Ishikawa (cell line): Measurements from ENCODE around the gene DNAJB13.

ENCODE experiments used
- CEBPB ChIP-seq: IDR thresholded peaks from 2 replicates; pipeline ENCODE4 v1.6.1; 2012
- CREB1 ChIP-seq: IDR thresholded peaks from 2 replicates; pipeline ENCODE4 v1.6.1; 2012; ENCODE audit warnings: low read depth
- EGR1 ChIP-seq: IDR thresholded peaks from 2 replicates; pipeline ENCODE4 v1.6.1; 2012
- EP300 ChIP-seq: IDR thresholded peaks from 2 replicates; pipeline ENCODE4 v1.6.1; 2012; ENCODE audit warnings: borderline replicate concordance
- FOXM1 ChIP-seq: IDR thresholded peaks from 2 replicates; pipeline ENCODE4 v1.6.1; 2012; ENCODE audit warnings: low read depth, borderline replicate concordance
- MAX ChIP-seq: IDR thresholded peaks from 2 replicates; pipeline ENCODE4 v1.6.1; 2012
- NFIC ChIP-seq: IDR thresholded peaks from 2 replicates; pipeline ENCODE4 v1.6.1; 2012
- RAD21 ChIP-seq: IDR thresholded peaks from 2 replicates; pipeline ENCODE4 v1.6.1; 2012; ENCODE audit warnings: low read depth
- REST ChIP-seq: IDR thresholded peaks from 2 replicates; pipeline ENCODE4 v1.6.1; 2012; ENCODE audit warnings: low read depth, mild to moderate bottlenecking
- TAF1 ChIP-seq: IDR thresholded peaks from 2 replicates; pipeline ENCODE4 v1.6.1; 2012; ENCODE audit warnings: low read depth, mild to moderate bottlenecking
- TCF12 ChIP-seq: IDR thresholded peaks from 2 replicates; pipeline ENCODE4 v1.6.1; 2012; ENCODE audit warnings: low read depth
- TEAD4 ChIP-seq: IDR thresholded peaks from 2 replicates; pipeline ENCODE4 v1.6.1; 2012
- USF1 ChIP-seq: IDR thresholded peaks from 2 replicates; pipeline ENCODE4 v1.6.1; 2012
- YY1 ChIP-seq: IDR thresholded peaks from 2 replicates; pipeline ENCODE4 v1.6.1; 2012; ENCODE audit warnings: low read depth
- ZBTB7A ChIP-seq: IDR thresholded peaks from 2 replicates; pipeline ENCODE4 v1.6.1; 2012; ENCODE audit warnings: low read depth

Gene DNAJB13

GRCh38 chr11:74010306-74011300 is 59.8 kb downstream of the DNAJB13 start:
- TF ChIP-seq TCF12, result no peak
- TF ChIP-seq CEBPB, result no peak
- TF ChIP-seq EP300, result no peak
- no peak for TF ChIP-seq TAF1
- TF ChIP-seq CREB1, result no peak
- TF ChIP-seq REST, result no peak
- no peak for TF ChIP-seq MAX
- TF ChIP-seq EGR1, result no peak
- TF ChIP-seq YY1, result no peak
- TF ChIP-seq FOXM1, result no peak
- TF ChIP-seq USF1, result no peak
- no peak for TF ChIP-seq TEAD4
- TF ChIP-seq RAD21, result no peak
- no peak for TF ChIP-seq ZBTB7A
- TF ChIP-seq NFIC, result no peak

GRCh38 chr11:74011360-74012073 is 60.7 kb downstream of the DNAJB13 start:
- TF ChIP-seq CEBPB (no peak), RAD21 (no peak), EGR1 (no peak), YY1 (no peak), TEAD4 (no peak), FOXM1 (no peak), REST (no peak), EP300 (no peak), TCF12 (no peak), TAF1 (no peak), MAX (no peak), ZBTB7A (no peak), CREB1 (no peak), USF1 (no peak)

- TF ChIP-seq TAF1 (no peak), CREB1 (no peak), EP300 (no peak), ZBTB7A (no peak), TCF12 (no peak), MAX (no peak), FOXM1 (no peak)
Observed at GRCh38 chr11:74012074-74012809, 61.4 kb downstream of the DNAJB13 start.

- TF ChIP-seq CREB1 (no peak), EGR1 (no peak), ZBTB7A (no peak), RAD21 (no peak), REST (no peak)
Observed at GRCh38 chr11:74013141-74013540, 62.3 kb downstream of the DNAJB13 start.
